Activated naive CD8-positive, alpha-beta T cell treated with anti-CD3 and anti-CD28 coated beads, Interleukin-2, amount 50 U/mL, for 24 hours (primary cell): Measurements from ENCODE around the gene TBX19.

ENCODE experiments used
- ATAC-seq: fragments of 150-1000 bp; cut with Tn5 transposase; one replicate; pipeline ENCODE4 v1.10.0; 2021
- DNase-seq: peaks from one replicate; pipeline ENCODE4 v3.0.0; 2021
- H3K27ac Mint-ChIP-seq: one replicate; pipeline ENCODE4 v1.8.0; 2021; ENCODE audit warnings: mild to moderate bottlenecking, mixed read lengths
- H3K27me3 Mint-ChIP-seq: one replicate; pipeline ENCODE4 v1.8.0; 2021; ENCODE audit warnings: mixed read lengths
- H3K36me3 Mint-ChIP-seq: one replicate; pipeline ENCODE4 v1.8.0; 2021; ENCODE audit warnings: low read depth, mixed read lengths
- H3K4me1 Mint-ChIP-seq: one replicate; pipeline ENCODE4 v1.8.0; 2021; ENCODE audit warnings: mixed read lengths
- H3K4me3 Mint-ChIP-seq: one replicate; pipeline ENCODE4 v1.8.0; 2021; ENCODE audit warnings: mild to moderate bottlenecking, moderate library complexity, mixed read lengths
- H3K9me3 Mint-ChIP-seq: one replicate; pipeline ENCODE4 v1.8.0; 2021; ENCODE audit warnings: mixed read lengths

The TBX19 gene

GRCh38 chr1:168261390-168261789 is 19.3 kb upstream of the TBX19 start:
- no peak overlapping the region for H3K4me3 Mint-ChIP-seq
- no peak overlapping the region for H3K27ac Mint-ChIP-seq
- no peaks in the 10 kb centered on the region for H3K27me3 Mint-ChIP-seq
- H3K36me3 Mint-ChIP-seq: peaks cover 36% of the 10 kb centered on the region
- H3K9me3 Mint-ChIP-seq: peaks cover 1% of the 10 kb centered on the region
- ATAC-seq (no peak), DNase-seq (no peak)
- H3K4me1 Mint-ChIP-seq: peaks cover 5% of the 10 kb centered on the region

GRCh38 chr1:168263130-168263529 is 17.5 kb upstream of the TBX19 start:
- H3K27me3 Mint-ChIP-seq: no peaks in the 10 kb centered on the region
- DNase-seq (no peak), ATAC-seq (no peak)
- H3K9me3 Mint-ChIP-seq: no peaks in the 10 kb centered on the region
- no peak overlapping the region for H3K27ac Mint-ChIP-seq
- H3K36me3 Mint-ChIP-seq: peaks cover 22% of the 10 kb centered on the region
- H3K4me3 Mint-ChIP-seq: no peak overlapping the region
- H3K4me1 Mint-ChIP-seq: peaks cover 5% of the 10 kb centered on the region

DNA sequence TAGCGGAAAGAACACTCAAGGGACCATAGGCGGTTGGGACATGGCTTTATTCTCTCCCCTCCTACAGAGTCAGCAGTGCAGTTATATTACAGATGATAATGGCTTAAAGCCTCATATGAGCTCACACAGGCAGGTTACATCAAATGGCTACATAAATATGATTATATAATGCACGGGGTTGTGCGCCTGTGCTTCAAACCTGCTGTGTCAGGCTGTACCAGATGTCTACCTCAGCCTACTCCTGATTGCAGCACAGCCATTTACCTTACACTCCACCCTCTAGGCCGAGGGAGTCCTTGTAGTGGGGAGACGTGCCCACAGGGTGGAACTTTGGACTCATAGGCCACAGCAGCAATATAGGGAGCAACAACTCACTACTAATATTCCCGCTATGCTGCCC is 16.4 kb upstream of the TBX19 start:
- no peak for ATAC-seq
- Mint-ChIP-seq H3K9me3 (no peaks in the 10 kb centered on the region), H3K27ac (no peak overlapping the region), H3K4me1 (peaks cover 5% of the 10 kb centered on the region), H3K27me3 (no peaks in the 10 kb centered on the region), H3K4me3 (no peak overlapping the region), H3K36me3 (peaks cover 20% of the 10 kb centered on the region)
- DNase-seq: no peak

DNA sequence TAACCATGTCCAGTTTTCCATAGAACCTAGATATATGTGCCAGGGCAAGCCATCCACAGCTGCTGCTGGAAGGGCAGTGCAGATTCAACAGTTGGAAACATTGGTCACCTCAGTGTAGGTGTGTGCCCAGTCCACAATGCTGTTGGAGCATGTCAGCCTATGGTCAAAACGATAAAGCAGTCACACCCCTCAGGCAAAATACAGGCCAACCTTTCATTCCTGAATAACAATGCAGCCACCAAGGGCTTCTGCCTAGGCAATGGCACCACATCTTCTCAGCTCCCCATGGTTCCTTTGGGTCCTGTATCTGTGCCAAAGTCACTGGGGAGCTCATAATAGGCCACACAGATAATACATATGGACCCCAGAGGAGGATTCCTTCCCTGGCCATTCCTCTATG is 15.1 kb upstream of the TBX19 start:
- DNase-seq (no peak), ATAC-seq (no peak)
- H3K4me1 Mint-ChIP-seq: peaks cover 5% of the 10 kb centered on the region
- H3K27ac Mint-ChIP-seq: no peak overlapping the region
- no peaks in the 10 kb centered on the region for H3K27me3 Mint-ChIP-seq
- H3K9me3 Mint-ChIP-seq: no peaks in the 10 kb centered on the region
- H3K4me3 Mint-ChIP-seq: no peak overlapping the region
- peaks cover 20% of the 10 kb centered on the region for H3K36me3 Mint-ChIP-seq

GRCh38 chr1:168266644-168267186 is 14.0 kb upstream of the TBX19 start:
- no peaks in the 10 kb centered on the region for H3K27me3 Mint-ChIP-seq
- no peak for ATAC-seq

GRCh38 chr1:168271636-168272035 is 9.0 kb upstream of the TBX19 start:
- Mint-ChIP-seq H3K4me1 (peaks cover 6% of the 10 kb centered on the region), H3K27me3 (no peaks in the 10 kb centered on the region), H3K36me3 (no peaks in the 10 kb centered on the region), H3K27ac (no peak overlapping the region), H3K4me3 (no peak overlapping the region), H3K9me3 (peaks cover 3% of the 10 kb centered on the region)
- DNase-seq (no peak), ATAC-seq (no peak)

More at GRCh38 chr1:168266644-168267186, 14.0 kb upstream of the TBX19 start:
- no peak for DNase-seq
- peaks cover 17% of the 10 kb centered on the region for H3K36me3 Mint-ChIP-seq
- H3K4me1 Mint-ChIP-seq: no peaks in the 10 kb centered on the region
- no peaks in the 10 kb centered on the region for H3K9me3 Mint-ChIP-seq
- no peak overlapping the region for H3K27ac Mint-ChIP-seq
- H3K4me3 Mint-ChIP-seq: no peak overlapping the region

DNA sequence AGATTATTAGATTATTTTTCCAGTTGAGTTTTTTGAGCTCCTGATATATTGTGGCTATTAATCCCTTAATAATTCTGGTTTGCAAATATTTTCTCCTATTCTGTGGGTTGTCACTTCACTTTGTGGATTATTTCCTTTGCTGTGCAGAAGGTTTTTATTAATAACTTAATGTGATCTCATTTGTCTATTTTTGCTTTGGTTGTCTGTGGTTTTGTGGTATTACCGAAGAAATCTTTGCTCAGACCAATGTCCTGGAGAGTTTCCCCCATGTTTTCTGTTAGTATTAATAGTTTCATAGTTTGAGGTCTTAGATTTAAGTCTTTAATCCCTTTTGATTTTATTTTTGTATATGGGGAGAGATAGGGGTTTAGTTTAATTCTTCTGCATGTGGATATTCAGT is 7.1 kb upstream of the TBX19 start:
- ATAC-seq (no peak), DNase-seq (no peak)
- Mint-ChIP-seq H3K9me3 (peaks cover 9% of the 10 kb centered on the region), H3K4me1 (peaks cover 6% of the 10 kb centered on the region), H3K36me3 (peaks cover 5% of the 10 kb centered on the region), H3K4me3 (no peak overlapping the region), H3K27ac (no peak overlapping the region), H3K27me3 (no peaks in the 10 kb centered on the region)

GRCh38 chr1:168279253-168279652 is 1.4 kb upstream of the TBX19 start:
- DNase-seq (no peak), ATAC-seq (no peak)
- Mint-ChIP-seq H3K9me3 (peaks cover 9% of the 10 kb centered on the region), H3K4me3 (no peak overlapping the region), H3K27ac (no peak overlapping the region), H3K27me3 (no peaks in the 10 kb centered on the region), H3K4me1 (no peaks in the 10 kb centered on the region), H3K36me3 (peaks cover 8% of the 10 kb centered on the region)

DNA sequence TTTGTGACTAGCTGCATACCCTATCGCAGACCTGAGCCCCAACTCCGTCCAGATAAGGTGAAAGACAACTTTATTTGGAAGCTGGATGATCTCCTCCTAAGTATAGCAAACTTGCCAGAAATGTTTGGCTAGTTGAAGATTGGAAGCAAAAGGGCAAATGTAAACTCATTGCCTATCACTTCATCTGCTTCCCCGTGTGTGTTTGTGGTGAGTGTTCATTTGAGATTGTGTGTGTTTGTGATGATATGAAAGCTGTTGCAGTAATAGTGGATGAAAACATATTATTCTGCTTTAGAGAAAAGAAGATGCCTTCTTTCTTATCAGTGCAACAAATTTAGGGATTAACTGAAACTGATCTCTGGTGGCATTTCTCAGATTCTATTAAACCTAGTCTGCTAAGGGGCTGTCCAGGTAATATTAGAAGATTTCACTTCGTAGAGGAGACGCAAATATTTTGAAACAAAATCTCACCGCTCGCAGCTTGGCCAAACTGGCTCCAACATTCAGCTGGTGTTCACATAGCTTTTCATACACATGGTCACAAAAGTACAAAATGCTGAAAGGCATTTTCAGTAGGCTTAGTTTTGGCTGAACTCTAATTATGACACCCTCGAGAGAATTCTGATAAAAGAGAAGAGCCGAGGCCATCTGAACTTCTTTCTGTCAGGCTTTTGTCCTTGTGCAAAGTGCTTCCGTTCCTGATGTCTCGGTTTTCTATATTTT is 1.1 kb downstream of the TBX19 start:
- Mint-ChIP-seq H3K27ac (no peak overlapping the region), H3K4me3 (no peak overlapping the region), H3K9me3 (peaks cover 6% of the 10 kb centered on the region), H3K36me3 (peaks cover 8% of the 10 kb centered on the region), H3K4me1 (peaks cover 2% of the 10 kb centered on the region), H3K27me3 (no peaks in the 10 kb centered on the region)
- ATAC-seq (no peak), DNase-seq (no peak)

DNA sequence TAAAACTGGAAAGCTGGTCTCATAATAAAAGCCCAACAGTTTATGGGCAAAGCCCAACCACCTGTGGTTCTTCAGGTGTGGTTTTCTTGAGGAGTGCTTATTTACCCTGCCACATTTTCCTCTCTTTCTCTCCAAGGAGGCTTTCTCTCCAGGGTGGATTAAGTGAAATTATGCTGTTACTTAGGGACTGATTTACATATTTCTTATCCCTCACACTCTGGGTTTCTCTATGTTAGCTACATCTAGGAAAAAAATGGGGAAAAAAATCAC is 4.8 kb downstream of the TBX19 start:
- DNase-seq (no peak), ATAC-seq (no peak)
- peaks cover 11% of the 10 kb centered on the region for H3K4me1 Mint-ChIP-seq
- no peak overlapping the region for H3K27ac Mint-ChIP-seq
- H3K27me3 Mint-ChIP-seq: no peaks in the 10 kb centered on the region
- H3K9me3 Mint-ChIP-seq: no peaks in the 10 kb centered on the region
- H3K4me3 Mint-ChIP-seq: no peak overlapping the region
- H3K36me3 Mint-ChIP-seq: peaks cover 3% of the 10 kb centered on the region

GRCh38 chr1:168285971-168286927 is 5.6 kb downstream of the TBX19 start:
- H3K4me1 Mint-ChIP-seq: peaks cover 11% of the 10 kb centered on the region
- DNase-seq: no peak
- no peak overlapping the region for H3K4me3 Mint-ChIP-seq
- no peaks in the 10 kb centered on the region for H3K27me3 Mint-ChIP-seq
- ATAC-seq: no peak
- peaks cover 3% of the 10 kb centered on the region for H3K36me3 Mint-ChIP-seq
- H3K9me3 Mint-ChIP-seq: no peaks in the 10 kb centered on the region
- no peak overlapping the region for H3K27ac Mint-ChIP-seq

GRCh38 chr1:168287237-168287664 is 6.6 kb downstream of the TBX19 start:
- no peak overlapping the region for H3K4me3 Mint-ChIP-seq
- no peaks in the 10 kb centered on the region for H3K36me3 Mint-ChIP-seq
- peak; percentile 82 for ATAC-seq
- H3K4me1 Mint-ChIP-seq: peaks cover 11% of the 10 kb centered on the region
- no peaks in the 10 kb centered on the region for H3K9me3 Mint-ChIP-seq
- no peak overlapping the region for H3K27ac Mint-ChIP-seq
- H3K27me3 Mint-ChIP-seq: no peaks in the 10 kb centered on the region
- DNase-seq: no peak

GRCh38 chr1:168288311-168289052 is 7.8 kb downstream of the TBX19 start:
- H3K9me3 Mint-ChIP-seq: no peaks in the 10 kb centered on the region
- no peak overlapping the region for H3K27ac Mint-ChIP-seq
- DNase-seq (no peak), ATAC-seq (no peak)
- no peaks in the 10 kb centered on the region for H3K27me3 Mint-ChIP-seq
- peaks cover 1% of the 10 kb centered on the region for H3K36me3 Mint-ChIP-seq
- H3K4me1 Mint-ChIP-seq: peaks cover 11% of the 10 kb centered on the region
- no peak overlapping the region for H3K4me3 Mint-ChIP-seq

DNA sequence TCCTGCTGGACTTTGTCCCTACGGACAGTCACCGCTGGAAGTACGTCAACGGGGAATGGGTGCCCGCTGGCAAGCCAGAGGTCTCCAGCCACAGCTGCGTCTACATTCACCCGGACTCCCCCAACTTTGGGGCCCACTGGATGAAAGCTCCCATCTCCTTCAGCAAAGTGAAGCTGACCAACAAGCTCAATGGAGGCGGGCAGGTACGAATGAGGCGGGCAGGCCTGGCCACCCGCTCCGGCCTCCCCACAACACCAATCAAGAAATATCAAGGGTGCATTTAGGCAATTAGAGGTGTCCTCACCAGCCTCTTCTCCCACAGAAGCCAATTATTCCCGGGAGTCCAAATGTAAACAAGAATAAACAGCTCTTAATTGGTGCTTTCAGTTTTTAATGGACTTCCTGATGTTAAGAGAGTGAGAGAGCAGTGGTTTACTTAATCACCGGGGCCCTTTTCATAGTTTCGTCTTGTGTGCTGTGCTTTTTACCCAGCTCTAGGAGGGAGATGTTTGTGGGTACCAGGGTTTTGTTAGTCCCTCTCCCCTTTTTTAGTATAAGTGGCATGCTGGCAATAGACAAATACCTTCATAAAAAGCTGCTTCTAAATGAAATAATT is 10.7 kb downstream of the TBX19 start:
- Mint-ChIP-seq H3K4me3 (no peak overlapping the region), H3K27ac (no peak overlapping the region)

More for the DNA sequence above, 10.7 kb downstream of the TBX19 start:
- H3K27me3 Mint-ChIP-seq: no peaks in the 10 kb centered on the region
- H3K36me3 Mint-ChIP-seq: peaks cover 1% of the 10 kb centered on the region
- ATAC-seq (no peak), DNase-seq (no peak)
- peaks cover 13% of the 10 kb centered on the region for H3K4me1 Mint-ChIP-seq
- no peaks in the 10 kb centered on the region for H3K9me3 Mint-ChIP-seq
